LNCaP clone FGC (cell line): ENCODE measurements around the gene CNTN2.

Source experiments
- DNase-seq: peaks from one replicate; pipeline ENCODE4 v3.0.0-alpha.2; 2011; ENCODE audit warnings: low read depth
- H3K4me3 ChIP-seq: 2 replicates; pipeline ENCODE4 v1.5.1; 2011; ENCODE audit warnings: mild to moderate bottlenecking, low read depth, low read length, control low read depth
- CTCF ChIP-seq: IDR thresholded peaks from 2 replicates; pipeline ENCODE4 v1.5.1; 2012; ENCODE audit warnings: mild to moderate bottlenecking; ENCODE audit not compliant: control insufficient read depth, insufficient read depth; ENCODE audit errors: extremely low read depth

The CNTN2 gene

GRCh38 chr1:205014783-205015182 lies 28.2 kb upstream of the CNTN2 start:
- no peak for TF ChIP-seq CTCF
- no peak overlapping the region for H3K4me3 ChIP-seq
- DNase-seq, result no peak

GRCh38 chr1:205015241-205015640 lies 27.8 kb upstream of the CNTN2 start:
- H3K4me3 ChIP-seq, result no peak overlapping the region
- no peak for DNase-seq
- no peak for TF ChIP-seq CTCF

- H3K4me3 ChIP-seq, result no peak overlapping the region
- TF ChIP-seq CTCF, result no peak
- no peak for DNase-seq
Measured at GRCh38 chr1:205016075-205016474, 26.9 kb upstream of the CNTN2 start.

GRCh38 chr1:205016584-205016983 lies 26.4 kb upstream of the CNTN2 start:
- H3K4me3 ChIP-seq, result no peak overlapping the region
- TF ChIP-seq CTCF, result no peak
- no peak for DNase-seq

- no peak for DNase-seq
- TF ChIP-seq CTCF, result no peak
- H3K4me3 ChIP-seq, result no peak overlapping the region
Measured at GRCh38 chr1:205017001-205017400, 26.0 kb upstream of the CNTN2 start.

GRCh38 chr1:205017766-205018165 lies 25.2 kb upstream of the CNTN2 start:
- DNase-seq, result no peak
- no peak for TF ChIP-seq CTCF
- H3K4me3 ChIP-seq, result no peak overlapping the region

GRCh38 chr1:205018381-205018780 lies 24.6 kb upstream of the CNTN2 start:
- TF ChIP-seq CTCF, result no peak
- DNase-seq, result no peak
- H3K4me3 ChIP-seq, result no peak overlapping the region
